Measurements from ENCODE around the gene TET2. TPM values are rescaled to one million over a fixed set of nuclear protein-coding genes. Genes with fewer than 3 reads are reported as not detected.

Gene TET2
- polyA plus RNA-seq, 1 experiment = 6.9 TPM

DNA sequence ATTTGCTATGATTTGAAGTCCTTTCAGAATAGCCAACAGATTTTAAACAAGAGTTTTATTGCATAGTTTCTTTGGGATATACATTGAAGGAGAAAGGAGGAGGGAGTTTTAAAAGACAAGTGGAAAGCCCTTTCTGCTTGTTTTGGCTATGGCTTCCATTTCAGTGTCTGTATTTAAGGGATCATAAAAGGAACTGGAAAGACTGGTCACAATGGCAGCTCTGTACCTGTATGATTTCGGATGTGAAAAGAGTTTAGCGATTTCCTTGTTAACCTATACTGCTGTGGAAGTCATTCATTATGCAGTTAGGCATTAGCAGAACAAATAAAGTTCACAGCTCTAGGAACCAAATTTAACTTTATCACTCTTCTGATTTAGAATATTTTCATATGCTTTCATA lies 60.7 kb downstream of the TET2 start:
- no peaks in the 10 kb centered on the region for H3K27me3 ChIP-seq (ENCODE audit: control insufficient read depth, insufficient read depth, low read length)
- DNase-seq (ENCODE audit: low read depth) = no peak
- POLR2A ChIA-PET = no interaction called here

DNA sequence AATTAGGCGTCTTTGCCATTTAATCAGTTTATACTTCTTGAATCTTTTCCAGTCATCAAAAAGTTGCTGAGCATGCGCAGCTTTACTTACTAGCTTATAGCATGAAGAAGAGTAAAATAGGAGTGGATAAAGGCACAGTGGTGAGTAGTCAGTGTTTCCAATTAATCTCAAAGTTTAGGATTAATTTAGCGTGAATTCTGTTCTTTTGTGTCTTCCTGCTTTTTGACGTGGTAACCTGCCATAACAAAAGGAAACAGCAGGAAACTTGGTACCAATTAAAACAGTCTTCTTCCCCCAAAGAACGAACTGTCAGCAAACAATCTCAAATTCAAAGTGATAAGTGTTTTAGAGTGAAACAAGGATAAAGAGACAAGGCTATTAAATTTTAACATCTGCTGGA lies 61.9 kb downstream of the TET2 start:
- no peaks in the 10 kb centered on the region for H3K27me3 ChIP-seq (ENCODE audit: control insufficient read depth, insufficient read depth, low read length)
- CTCF ChIA-PET = no interaction called here
- no peak for DNase-seq (ENCODE audit: low read depth)
- POLR2A ChIA-PET = no interaction called here
- TF ChIP-seq, protein P1, sequence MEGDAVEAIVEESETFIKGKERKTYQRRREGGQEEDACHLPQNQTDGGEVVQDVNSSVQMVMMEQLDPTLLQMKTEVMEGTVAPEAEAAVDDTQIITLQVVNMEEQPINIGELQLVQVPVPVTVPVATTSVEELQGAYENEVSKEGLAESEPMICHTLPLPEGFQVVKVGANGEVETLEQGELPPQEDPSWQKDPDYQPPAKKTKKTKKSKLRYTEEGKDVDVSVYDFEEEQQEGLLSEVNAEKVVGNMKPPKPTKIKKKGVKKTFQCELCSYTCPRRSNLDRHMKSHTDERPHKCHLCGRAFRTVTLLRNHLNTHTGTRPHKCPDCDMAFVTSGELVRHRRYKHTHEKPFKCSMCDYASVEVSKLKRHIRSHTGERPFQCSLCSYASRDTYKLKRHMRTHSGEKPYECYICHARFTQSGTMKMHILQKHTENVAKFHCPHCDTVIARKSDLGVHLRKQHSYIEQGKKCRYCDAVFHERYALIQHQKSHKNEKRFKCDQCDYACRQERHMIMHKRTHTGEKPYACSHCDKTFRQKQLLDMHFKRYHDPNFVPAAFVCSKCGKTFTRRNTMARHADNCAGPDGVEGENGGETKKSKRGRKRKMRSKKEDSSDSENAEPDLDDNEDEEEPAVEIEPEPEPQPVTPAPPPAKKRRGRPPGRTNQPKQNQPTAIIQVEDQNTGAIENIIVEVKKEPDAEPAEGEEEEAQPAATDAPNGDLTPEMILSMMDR (IDR thresholded peaks at IDR 0.05; ENCODE audit: insufficient read depth, low read depth, low read length) = no peak
- no peaks in the 10 kb centered on the region for H3K36me3 ChIP-seq (ENCODE audit: control insufficient read depth, insufficient read depth, low read length)
- H3K4me3 ChIP-seq (ENCODE audit: low read depth, low read length) = no peak overlapping the region

More for the DNA sequence above, 60.7 kb downstream of the TET2 start:
- no peak overlapping the region for H3K4me3 ChIP-seq (ENCODE audit: low read depth, low read length)
- TF ChIP-seq, protein P1 (IDR thresholded peaks at IDR 0.05; ENCODE audit: insufficient read depth, low read depth, low read length) = no peak
- H3K36me3 ChIP-seq (ENCODE audit: control insufficient read depth, insufficient read depth, low read length) = no peaks in the 10 kb centered on the region
- CTCF ChIA-PET = interaction anchor here (2.2 kb wide), 1 partner anchor 11 kb away, joined by 12 read pairs; no protein-coding TSS in a partner anchor

DNA sequence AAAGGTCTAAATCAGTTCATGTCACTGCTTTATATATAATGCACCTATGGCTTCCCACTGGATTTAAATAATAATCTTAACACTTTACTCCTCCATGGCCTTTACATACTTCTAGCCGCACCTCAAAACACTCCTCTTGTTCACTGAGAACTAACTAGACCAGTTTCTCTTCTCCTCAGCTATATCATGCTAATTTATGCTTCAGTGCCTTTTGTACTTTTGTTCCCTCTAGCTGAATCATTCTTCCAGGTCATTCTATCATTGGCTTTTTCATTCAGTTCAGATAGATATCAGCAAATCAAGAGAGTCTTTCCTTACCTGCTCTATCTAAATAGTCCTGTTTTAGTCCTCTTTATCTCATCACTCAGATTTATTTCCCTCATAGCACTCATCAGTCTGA lies 64.2 kb downstream of the TET2 start:
- DNase-seq (ENCODE audit: low read depth) = no peak
- no peaks in the 10 kb centered on the region for H3K36me3 ChIP-seq (ENCODE audit: control insufficient read depth, insufficient read depth, low read length)
- ChIA-PET CTCF (interaction anchor here (0.6 to 1.5 kb wide), 2 partner anchors 14 to 17 kb away, joined by 3 read pairs; no protein-coding TSS in a partner anchor), POLR2A (no interaction called here)
- TF ChIP-seq, protein P1 (IDR thresholded peaks at IDR 0.05; ENCODE audit: insufficient read depth, low read depth, low read length) = no peak
- no peak overlapping the region for H3K4me3 ChIP-seq (ENCODE audit: low read depth, low read length)
- no peaks in the 10 kb centered on the region for H3K27me3 ChIP-seq (ENCODE audit: control insufficient read depth, insufficient read depth, low read length)

DNA sequence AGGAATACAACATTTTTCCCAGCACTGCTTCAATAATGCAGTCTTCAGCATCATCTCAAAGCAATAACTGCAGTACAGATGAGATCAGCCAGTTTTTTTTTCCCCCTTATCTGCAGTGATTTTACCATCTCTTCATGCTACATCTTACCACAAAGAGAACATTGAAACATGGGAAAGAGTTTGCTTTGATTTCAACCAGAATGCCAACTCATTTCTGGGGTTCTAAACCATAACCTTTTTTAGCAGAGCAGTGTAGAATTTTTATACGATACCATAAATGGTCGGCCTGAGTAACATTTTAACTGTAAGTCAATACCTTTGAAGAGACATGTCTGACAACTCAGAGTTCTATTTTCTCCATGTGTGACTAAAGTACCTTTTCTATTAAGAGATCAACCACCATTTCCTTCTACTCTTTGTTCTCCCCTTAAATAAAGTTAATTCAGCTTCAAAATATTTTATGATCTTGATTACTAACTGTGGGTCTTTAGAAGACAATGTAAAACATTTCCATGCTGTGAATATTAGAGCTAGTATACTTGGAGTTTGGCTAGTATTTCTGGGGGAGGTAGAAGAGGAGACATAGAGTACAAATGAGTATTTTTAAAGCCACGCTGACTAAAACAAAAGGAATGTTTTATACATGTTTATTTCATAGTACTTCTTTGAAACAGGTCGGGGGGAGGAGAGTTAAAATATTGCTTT lies 69.1 kb downstream of the TET2 start:
- no peak for DNase-seq (ENCODE audit: low read depth)
- Histone ChIP-seq H3K27me3 (ENCODE audit: control insufficient read depth, insufficient read depth, low read length) (no peaks in the 10 kb centered on the region), H3K36me3 (ENCODE audit: control insufficient read depth, insufficient read depth, low read length) (no peaks in the 10 kb centered on the region), H3K4me3 (ENCODE audit: low read depth, low read length) (no peak overlapping the region)
- CTCF ChIA-PET = interaction anchor here (0.6 kb wide), 1 partner anchor 273 kb away, joined by 3 read pairs; no protein-coding TSS in a partner anchor
- TF ChIP-seq, protein P1 (IDR thresholded peaks at IDR 0.05; ENCODE audit: insufficient read depth, low read depth, low read length) = no peak
- POLR2A ChIA-PET = no interaction called here

DNA sequence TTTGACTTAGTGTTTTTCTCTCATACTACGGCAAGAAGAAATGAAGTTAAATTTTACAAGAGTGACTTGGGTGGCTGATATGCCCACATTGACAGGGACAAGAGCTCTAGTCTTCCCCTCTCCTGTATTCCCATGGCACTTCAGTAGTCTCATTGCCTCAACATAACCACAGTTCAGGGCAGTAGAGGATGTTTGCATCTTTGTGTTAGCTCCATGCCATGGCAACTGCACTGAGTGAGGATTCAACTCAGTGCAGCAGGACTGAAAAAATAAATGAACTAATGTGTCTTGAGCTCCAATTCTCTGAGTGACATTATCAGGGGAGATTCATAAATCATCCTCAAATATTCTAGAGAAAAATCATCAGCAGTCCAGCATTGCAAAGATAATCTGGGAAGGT lies 78.8 kb downstream of the TET2 start:
- TF ChIP-seq, protein P1 (IDR thresholded peaks at IDR 0.05; ENCODE audit: insufficient read depth, low read depth, low read length) = no peak
- Histone ChIP-seq H3K27me3 (ENCODE audit: control insufficient read depth, insufficient read depth, low read length) (no peaks in the 10 kb centered on the region), H3K36me3 (ENCODE audit: control insufficient read depth, insufficient read depth, low read length) (peaks cover 2% of the 10 kb centered on the region; the same call in 1 of the 2 replicates), H3K4me3 (ENCODE audit: low read depth, low read length) (no peak overlapping the region)
- no peak for DNase-seq (ENCODE audit: low read depth)
- ChIA-PET POLR2A (interaction anchor here (0.7 kb wide), 1 partner anchor 137 kb away, joined by 3 read pairs; no protein-coding TSS in a partner anchor), CTCF (interaction anchor here (0.6 to 0.9 kb wide), 3 partner anchors 11 to 248 kb away, joined by 3 to 5 read pairs (median 3); partner anchors contain the start of gene PPA2)
